NCI-H2029 (cell line): Measurements from ENCODE around the gene SHISAL2B.
"Not testable (repeated sequence)": the region's sequence is repeated elsewhere in the genome, so short reads cannot be mapped to it uniquely, and the experiment has no call there.

Experiments
- DNase-seq: peaks from one replicate; lab custom pipeline; 2025; lab: John Stamatoyannopoulos, UW

Gene SHISAL2B

DNA sequence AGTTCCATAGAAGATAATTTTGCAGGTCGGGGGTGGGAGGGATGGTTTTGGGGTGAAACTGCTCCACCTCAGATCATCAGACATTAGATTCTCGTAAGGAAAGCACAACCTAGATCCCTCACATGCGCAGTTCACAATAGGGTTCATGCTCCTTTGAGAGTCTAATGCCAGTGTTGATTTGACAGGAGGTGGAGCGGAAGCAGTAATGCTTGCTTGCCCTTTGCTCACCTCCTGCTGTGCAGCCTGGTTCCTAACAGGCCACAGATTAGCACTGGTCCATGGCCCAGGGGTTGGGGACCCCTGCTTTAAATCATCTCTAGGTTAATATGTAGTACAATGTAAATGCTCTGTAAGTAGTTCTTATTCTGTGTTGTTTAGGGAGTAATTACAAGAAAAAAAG lies 10.5 kb downstream of the SHISAL2B start:
- no peak for DNase-seq

DNA sequence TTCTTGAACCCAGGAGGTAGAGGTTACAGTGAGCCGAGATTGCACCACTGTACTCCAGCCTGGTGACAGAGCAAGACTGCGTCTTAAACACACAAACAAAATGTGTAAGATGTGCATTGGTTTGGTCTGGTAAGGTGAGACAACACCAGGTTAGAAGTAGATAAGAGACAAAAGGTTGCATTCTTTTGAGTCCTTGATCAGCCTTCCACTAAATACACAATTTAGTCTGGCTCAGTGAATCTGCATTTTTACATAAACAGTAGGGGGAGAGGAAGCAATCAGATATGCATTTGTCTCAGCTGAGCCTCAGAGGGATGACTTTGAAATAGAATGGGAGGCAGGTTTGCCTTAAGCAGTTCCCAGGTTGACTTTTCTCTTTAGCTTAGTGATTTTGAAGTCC lies 15.8 kb downstream of the SHISAL2B start:
- not testable (repeated sequence) for DNase-seq

DNA sequence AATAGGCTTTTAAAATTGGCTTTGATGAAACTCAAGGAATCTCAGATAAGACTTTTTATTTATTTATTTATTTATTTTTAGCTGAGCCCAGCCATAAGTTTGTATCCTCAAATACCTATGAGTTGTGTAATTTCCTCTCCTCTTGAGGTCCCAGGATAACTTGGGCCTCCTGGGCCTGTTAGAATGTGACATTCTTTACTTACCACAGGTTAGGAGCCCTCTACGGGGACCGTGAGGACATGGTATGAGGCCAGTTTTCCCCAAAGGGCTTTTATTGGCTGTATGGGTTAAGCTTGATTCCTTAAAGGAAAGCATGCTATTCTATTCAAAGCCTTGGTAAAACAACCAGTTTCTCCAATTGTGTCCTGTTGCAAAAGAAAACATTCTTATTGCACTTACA lies 16.9 kb downstream of the SHISAL2B start:
- no peak for DNase-seq

DNA sequence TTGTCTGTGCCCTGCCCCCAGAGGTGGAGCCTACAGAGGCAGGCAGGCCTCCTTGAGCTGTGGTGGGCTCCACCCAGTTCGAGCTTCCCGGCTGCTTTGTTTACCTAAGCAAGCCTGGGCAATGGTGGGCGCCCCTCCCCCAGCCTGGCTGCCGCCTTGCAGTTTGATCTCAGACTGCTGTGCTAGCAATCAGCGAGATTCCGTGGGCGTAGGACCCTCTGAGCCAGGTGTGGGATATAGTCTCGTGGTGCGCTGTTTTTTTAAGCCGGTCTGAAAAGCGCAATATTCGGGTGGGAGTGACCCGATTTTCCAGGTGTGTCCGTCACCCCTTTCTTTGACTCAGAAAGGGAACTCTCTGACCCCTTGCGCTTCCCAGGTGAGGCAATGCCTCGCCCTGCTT lies 24.2 kb downstream of the SHISAL2B start:
- DNase-seq = not testable (repeated sequence)

DNA sequence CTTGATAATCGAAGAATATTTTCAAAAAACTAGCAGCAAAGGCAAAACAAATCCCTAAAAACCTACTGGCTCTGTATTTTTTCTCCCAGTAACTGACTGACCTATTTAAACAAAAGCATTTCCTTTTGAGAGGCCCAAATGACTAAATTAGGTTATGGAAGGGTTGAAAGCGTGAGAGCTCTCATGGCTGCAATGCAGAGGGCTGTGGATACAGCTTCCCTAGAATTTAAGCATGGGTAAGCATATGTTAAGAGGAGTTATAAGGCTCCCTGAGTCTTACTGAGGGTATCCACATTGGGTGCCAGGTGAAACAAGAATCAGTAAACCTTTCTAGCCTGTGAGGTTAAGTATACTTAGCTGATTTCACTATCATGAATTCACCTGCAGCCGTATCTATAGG lies 32.3 kb downstream of the SHISAL2B start:
- DNase-seq = no peak

DNA sequence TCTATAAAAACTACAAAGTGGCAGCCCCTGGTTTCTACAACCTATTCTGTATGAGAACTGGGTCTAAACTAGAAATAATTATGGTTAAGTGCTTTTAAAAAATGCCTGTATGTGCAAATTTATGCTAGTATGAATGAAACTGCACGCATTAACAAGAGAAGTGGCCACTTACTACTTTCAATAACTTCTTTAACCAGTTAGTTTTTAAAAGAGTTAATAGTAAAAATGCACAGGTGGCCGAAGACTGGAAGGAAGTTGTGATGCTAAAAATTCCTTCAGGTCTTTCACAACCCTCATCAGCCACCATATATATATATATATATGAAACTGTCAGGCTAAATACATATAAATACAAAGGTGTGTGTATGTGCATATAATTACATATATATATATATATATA lies 36.8 kb downstream of the SHISAL2B start:
- DNase-seq = no peak

DNA sequence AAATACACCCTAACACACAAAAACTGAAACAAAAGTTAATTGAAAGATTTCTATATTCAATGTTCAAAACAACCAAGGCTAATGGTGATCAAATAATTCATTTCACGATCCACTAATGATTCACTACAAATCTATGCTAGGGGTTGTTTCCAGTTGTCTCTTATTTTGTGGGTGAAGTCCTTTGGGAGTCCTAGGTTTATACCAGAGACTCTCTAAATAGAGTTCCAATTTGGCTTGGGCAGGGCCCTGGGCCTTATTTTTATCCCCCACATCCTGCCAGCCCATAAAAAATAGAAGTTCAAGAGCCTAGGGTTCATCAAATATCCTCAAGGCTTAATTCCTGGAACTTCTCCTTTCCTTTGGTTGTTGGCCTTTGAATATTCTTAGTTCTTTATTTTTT lies 52.1 kb downstream of the SHISAL2B start:
- no peak for DNase-seq

DNA sequence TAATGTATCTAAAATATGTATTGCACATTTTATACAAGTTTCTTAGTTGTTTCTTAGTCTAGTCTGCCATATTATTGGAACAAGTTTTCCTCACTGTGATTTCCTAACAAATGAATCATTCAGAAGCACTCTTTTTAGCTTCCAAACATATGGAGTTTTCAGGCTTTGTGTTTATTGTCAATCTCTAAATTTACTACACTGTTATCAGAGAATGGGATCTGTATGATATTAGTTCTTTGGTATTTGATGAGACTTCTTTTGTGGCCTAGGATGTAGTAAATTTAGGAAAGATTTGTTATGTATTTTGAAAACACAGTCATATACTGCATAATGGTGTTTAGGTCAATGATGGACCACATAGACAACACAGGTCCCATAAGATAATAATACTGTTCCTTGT lies 52.5 kb downstream of the SHISAL2B start:
- no peak for DNase-seq

DNA sequence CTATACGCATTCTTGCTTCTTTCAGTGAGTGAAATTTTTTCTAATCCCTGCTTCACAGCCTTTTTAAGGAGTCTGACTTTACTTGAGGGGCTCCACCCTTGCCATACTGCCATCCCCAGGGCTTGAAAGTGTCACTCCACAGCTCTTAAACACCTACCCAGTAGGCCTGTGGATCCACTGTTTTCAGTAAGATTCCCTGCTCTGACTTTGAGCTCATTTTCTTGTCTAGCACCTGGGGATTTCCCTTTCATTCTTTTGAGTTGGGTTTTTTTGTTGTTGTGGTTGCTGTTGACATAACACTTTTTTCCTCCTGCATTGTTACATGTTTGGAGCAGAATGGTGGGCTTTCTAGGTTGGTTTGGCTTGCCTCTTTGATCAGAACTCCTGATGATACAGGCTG lies 54.6 kb downstream of the SHISAL2B start:
- no peak for DNase-seq

DNA sequence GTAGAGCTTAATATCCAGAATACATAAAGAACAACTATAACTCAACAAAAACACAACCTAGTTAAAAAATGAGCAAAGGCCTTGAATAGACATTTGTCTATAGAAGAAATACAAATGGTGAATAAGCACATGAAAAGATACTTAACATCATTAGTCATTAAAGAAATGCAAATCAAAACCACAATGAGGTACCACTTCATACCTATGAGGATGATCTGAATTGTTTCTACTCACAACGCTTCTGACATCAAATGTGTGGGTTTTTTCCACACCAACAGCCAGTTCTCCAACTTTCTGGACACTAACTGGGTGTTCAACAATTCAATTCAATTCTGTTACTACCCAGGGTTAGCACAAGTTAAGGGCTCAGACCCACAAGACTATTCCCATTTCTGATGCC lies 56.1 kb downstream of the SHISAL2B start:
- DNase-seq = no peak

DNA sequence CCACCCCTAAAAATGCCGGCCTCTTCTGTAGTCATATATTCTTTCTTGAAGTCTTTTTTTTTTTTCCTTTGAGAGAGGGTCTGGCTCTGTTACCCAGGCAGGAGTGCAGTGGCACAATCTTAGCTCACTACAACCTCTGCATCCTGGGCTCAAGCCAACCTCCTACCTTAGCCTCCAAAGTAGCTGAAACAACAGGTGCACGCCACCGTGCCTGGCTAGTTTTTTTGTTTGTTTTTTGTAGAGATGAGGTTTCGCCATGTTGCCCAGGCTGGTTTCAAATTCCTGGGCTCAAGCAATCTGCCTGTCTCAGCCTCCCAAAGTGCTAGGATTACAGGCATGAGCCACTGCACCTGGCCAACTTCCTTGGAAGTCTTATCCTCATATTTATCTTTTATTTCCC lies 59.1 kb downstream of the SHISAL2B start:
- DNase-seq = peak; percentile 3

DNA sequence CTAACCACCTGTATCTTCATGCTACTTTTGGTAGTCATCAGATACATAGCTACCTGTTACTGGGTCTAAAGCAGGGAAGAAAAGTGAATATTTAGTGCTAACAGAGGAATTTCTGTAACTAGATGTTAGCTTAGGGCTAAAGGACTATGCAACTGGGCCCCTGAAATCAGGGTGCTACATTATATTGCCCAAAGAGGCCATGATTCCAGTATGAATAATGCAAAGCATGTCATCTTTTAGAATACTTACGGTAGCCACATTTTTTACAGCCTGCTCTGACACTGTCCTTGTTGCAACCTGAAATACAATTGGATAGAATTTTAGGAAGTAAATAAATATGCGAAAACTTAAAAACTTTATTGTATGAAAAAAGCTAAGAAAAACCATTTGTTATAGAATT lies 63.8 kb downstream of the SHISAL2B start:
- DNase-seq = no peak

DNA sequence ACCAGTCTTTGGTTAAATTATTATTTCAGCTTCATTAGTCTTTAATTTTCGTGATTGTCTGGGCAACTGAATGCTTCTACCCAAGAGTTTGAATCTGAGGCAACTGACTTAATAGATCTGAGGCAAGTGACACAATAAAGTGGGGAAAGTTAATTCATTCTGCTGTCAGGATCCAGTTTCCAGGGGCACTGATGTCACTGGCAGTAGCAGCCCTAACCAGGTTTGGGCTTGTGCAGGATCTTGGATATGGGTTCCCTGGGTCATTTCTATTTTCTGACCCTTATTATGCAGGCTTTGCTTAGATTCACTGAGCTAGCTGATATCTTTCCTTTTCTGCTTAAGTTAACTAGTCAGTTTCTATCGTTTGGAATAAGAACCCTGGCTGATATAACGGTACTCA lies 68.6 kb downstream of the SHISAL2B start:
- DNase-seq = no peak

DNA sequence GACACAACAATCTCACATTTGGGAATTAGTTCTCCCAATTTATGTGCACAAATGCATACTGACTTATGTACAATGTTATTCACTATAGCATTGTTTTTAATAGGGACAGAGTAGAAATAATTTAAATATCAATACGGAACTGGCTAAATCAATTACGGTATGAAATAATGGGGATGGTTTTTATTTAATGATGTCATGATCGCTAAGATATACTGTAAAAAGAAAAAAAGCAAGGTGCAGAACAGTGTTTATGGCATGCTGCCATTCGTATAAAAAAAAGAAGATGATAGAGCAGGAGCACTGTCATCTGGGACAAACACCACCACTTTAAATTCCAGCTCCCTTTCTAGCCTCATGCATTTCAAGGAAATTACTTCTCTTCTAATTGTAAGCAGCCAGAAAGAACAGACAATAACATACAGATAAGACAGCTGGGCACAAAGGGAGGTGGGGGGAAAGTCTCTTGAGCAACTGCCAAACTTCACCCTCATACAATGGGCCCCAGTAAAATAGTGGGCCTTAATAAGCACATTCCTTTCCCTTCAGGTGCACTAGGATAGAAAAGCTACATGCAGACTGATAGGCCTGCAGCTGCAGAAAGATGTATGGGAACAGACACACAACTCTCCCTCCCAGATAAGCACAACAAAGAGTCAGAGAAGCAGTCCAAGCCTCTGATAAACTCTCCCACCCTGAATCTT lies 69.8 kb downstream of the SHISAL2B start:
- no peak for DNase-seq

DNA sequence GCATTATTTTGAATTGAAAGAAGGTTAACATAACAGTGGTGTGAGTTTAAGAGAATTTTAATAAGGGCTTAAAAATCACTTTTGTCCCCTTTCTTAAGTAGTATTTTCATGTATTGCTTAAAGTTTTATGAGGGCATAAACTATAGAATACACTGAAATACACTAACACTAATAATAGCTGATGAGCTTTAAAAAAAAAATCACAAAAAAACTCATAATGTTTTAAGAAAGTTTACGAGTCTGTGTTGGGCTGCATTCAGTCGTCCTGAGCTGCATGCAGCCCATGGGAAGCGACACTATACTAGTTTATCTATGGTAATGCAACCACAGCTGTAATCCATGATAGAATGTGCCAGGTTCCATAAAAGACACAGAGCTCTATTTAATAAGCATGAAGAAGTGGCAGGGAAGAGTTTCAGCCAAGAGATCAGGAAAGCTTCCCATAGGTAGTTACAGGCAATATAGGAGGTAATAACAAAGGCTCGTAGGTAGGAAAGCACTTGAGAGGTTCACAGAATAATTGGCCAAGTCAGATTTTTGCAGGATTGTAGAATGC lies 73.7 kb downstream of the SHISAL2B start:
- DNase-seq = no peak

DNA sequence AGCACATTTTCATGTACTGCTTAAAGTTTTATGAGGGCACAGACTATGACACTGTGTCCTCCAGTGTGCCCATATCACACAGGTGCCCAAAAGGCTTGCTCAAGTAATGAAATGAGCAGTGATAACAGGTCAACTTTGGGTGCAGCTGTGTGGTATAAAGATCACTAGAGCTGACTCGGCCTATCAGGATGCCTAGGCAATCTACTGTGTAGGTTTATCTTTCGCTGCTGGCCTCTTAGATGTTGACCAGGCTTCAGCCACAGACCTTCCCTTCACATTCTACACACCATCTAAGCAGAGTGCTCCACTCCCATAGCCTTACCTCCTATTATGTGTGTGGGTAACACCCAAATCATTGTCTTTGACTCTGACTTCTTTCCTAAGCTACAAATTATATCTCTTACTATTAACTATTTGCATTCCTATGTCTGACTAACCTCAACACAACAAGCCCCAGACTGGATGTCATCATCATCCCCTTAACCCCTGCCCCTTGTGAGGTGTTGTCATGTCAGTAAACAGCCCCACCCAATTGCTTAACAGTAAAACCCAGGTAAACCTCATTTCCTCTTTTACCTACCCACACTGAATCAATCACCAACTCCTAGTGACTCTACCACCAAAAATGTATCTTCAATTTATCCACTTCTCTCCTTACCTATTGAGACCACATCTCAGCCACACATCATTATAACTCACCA lies 75.7 kb downstream of the SHISAL2B start:
- DNase-seq = no peak

DNA sequence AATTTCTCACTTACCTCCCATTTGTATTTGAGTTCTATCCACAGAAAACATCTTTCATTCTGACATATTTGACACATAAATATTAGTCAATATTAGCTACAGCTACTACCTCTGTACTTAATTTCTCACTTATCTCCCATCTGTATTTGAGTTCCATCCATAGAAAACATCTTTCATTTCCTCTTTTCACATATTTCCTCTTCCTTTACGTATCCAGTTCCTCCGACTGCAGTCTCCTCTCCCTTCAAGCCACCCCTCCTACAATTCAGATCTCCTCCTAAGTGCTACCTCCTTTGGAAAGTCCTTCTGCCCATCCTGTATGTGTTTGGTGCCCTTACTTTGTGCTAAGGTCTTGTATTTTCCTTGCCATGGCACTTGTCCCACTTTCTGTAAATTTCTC lies 76.6 kb downstream of the SHISAL2B start:
- DNase-seq = no peak
